Fibroblast of skin of abdomen (primary cell): ENCODE results near the gene NDUFB3.
"Not testable (repeated sequence)": the region's sequence is repeated elsewhere in the genome, so short reads cannot be mapped to it uniquely, and the experiment has no call there.

Source experiments
- DNase-seq: peaks from one replicate; pipeline ENCODE4 v3.0.0-alpha.2; 2013

The NDUFB3 gene

DNA sequence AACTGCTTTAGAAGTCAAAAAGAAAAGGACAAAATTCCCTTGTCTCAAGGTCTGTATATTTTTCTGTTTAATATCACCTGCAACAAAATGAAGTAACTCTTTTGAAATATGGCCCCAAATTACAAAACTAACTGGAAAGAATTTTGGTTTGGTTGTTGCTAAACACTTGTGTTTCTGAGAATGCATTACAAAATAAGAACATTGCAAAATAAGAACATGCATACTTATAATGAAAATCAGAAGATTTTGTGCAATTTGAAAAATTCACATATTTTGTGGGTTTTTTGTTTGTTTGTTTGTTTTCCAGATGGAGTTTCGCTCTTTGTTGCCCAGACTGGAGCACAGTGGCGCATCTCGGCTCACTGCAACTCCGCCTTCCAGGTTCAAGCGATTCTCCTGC lies 21.8 kb downstream of the NDUFB3 start:
- DNase-seq: no peak

DNA sequence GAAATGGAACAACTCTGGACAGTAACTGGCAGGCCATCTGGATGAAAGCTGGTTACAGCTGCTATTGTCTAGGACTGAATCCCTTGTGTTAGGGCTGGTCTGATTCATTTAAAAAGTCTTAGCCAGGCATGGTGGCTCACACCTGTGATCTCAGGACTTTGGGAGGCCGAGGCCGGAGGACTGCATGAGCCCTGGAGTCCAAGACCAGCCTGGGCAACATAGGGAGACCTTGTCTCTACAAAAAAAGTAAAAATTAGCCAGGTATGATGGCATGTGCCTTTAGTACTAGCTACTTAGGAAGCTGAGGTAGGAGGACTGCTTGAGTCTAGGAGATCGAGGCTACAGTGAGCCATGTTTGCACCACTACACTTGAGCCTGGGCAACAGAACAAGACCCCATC lies 28.7 kb downstream of the NDUFB3 start:
- no peak for DNase-seq

DNA sequence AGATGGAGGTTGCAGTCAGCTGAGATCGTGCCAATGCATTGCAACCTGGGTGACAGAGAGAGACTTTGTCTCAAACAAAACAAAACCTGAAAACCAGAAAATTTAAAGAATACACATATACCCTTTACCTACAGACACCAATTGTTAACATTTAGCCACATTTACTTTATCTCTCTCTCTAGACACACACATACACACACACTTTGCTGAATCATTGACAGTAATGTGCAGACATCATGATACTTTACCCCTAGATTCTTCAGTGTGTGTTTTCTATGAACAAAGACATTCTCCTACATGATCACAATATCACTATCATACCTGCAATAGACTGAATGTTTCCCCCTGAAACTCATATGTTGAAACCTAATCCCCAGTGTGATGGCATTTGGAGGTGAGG lies 34.0 kb downstream of the NDUFB3 start:
- DNase-seq: no peak

DNA sequence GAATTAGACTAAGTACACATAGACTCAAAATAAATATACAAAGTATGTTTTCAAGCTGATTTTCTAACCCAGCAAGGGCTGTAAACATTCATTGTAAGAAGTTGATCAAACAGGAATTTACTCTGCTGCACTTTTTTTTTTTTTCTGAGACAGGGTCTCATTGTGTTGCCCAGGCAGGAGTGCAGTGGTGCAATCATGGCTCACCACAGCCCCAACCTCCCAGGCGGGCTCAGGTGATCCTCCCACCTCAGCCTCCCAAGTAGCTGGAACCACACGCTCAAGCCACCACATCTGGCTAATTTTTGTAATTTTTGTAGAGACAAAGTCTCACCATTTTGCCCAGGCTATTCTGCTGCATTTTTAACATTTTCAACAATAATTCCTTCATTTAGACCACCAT lies 35.8 kb downstream of the NDUFB3 start:
- no peak for DNase-seq

DNA sequence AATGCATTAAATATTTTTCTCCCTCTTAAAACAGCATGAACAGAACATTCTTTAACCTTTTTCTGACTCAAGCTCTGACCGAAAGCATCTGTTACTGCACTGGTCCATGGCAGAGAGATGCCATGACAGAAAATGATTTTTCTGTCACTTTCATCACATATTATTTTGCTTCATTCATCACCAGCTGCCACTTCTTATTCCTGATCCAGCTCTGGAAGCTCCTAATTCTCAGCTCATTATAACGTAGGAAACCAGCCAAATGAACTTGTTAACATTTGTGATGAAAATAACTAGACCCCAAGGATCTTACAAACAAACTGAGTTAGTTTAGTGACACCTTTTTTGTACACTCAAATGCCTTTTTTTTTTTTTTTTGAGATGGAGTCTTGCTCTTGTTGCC lies 36.5 kb downstream of the NDUFB3 start:
- DNase-seq: no peak

DNA sequence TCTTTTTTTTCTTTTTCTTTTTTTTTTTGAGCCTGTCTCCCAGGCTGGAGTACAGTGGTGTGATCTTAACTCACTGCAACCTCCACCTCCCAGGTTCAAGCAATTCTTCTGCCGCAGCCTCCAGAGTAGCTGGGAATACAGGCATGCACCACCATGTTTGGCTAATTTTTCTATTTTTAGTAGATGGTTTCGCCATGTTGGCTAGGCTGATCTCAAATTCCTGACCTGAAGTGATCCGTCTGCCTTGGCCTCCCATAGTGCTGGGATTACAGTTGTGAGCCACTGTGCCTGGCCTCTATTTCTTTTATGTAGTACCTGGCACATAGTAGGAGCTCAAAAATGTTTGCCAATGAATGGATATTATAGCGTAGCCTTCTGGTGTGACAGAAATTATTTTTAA lies 37.4 kb downstream of the NDUFB3 start:
- DNase-seq: no peak

DNA sequence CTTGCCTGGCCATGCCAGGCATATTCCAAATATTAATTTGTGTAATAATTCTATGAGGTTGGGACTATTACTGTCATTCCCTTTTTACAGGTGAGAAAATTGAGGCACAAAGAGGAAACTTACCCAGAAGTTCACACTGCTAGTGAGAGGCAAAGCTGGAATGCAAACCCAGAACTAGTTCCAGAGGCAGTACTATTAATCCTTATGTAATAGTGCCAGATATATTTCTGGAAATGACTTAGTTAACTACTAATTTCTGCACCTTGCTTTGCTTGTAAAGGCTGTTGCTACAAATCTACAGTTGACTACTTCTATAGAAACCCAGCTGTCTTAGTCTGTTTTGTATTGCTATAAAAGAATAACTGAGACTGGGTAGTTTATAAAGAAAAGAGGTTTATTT lies 38.8 kb downstream of the NDUFB3 start:
- no peak for DNase-seq

DNA sequence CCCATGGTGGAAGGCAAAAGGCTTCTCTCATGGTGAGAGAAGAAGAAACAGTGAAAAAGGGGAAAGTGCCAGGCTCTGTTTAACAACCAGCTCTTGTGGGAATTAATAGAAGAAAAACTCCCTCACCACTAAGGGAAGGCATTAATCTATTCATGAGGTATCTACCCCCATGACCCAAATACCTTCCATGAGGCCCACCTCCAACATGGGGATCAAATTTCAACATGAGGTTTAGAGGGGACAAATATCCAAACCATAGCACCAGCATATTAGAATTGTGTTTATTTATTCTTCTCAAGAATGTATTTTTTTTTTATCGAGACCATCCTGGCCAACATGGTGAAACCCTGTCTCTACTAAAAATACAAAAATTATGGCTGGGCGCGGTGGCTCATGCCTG lies 39.3 kb downstream of the NDUFB3 start:
- DNase-seq: no peak

DNA sequence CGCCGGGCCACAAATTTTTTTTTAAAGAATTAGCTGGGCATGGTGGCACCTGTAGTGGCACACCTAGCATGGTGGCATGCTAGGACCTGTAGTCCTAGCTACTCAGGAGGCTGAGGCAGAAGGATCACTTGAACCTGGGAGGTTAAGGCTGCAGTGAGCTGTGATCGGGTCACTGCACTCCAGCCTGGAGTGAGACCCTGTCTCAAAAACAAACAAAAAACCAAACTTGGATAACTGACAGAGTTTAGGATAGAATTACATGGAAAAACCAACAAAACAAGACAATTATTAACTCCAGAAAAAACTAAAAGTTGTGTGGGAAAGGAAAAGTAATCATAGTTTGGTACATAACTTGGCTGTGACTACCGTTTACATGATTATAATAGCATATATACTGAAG lies 42.5 kb downstream of the NDUFB3 start:
- no peak for DNase-seq

DNA sequence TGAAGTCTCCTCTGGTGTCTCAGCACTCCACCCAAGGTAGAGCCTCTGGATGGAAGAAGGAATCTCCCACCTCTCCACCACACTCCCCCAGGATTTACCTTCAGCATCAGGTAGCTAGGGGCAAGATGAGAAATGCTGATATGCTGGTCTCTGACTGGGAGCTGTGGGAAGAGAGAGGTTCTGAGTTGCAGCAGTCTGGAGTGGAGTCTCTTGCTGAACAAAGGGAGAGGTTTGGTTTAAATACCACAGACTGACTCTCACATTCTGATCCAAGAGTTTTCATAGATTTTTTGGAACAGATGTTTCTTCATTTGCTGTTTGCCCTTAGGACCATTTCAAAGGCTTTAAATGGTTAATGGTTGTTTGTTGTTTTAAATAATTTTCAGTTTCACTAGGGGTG lies 43.0 kb downstream of the NDUFB3 start:
- DNase-seq: no peak

DNA sequence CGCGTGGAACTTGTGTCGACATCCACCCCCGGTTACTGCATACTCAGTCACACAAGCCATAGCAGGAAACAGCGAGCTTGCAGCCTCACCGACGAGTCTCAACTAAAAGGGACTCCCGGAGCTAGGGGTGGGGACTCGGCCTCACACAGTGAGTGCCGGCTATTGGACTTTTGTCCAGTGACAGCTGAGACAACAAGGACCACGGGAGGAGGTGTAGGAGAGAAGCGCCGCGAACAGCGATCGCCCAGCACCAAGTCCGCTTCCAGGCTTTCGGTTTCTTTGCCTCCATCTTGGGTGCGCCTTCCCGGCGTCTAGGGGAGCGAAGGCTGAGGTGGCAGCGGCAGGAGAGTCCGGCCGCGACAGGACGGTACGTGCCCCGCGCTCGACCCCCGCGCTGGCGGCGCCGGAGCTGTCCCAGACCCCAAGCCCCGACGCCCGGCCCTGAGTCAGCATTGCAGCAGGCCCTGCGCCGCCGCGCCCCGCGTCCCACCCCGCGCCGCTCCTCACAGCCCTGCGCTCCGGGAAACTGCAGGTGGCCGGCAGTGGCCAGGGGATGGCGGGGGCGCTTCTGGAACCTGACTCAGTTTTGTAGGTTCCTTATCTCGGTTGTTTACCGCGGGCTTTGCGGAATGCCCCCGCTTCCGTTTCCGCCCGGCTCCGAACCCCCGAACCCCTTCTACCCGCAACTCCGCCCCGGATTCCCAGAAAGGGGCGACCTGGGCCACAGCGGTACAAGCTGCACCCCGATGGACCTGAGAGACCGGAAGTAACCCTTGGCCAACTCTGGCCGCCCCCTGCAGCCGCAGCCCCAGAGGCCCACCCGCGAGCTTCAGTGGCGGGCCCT lies 44.5 kb downstream of the NDUFB3 start, which contains the start of gene CFLAR:
CFLAR (plus strand) TSS at position 50 of the 844 bp plus-strand sequence. CDS start 13,702 bp downstream, outside the sequence.
- peak; percentile 62 for DNase-seq

DNA sequence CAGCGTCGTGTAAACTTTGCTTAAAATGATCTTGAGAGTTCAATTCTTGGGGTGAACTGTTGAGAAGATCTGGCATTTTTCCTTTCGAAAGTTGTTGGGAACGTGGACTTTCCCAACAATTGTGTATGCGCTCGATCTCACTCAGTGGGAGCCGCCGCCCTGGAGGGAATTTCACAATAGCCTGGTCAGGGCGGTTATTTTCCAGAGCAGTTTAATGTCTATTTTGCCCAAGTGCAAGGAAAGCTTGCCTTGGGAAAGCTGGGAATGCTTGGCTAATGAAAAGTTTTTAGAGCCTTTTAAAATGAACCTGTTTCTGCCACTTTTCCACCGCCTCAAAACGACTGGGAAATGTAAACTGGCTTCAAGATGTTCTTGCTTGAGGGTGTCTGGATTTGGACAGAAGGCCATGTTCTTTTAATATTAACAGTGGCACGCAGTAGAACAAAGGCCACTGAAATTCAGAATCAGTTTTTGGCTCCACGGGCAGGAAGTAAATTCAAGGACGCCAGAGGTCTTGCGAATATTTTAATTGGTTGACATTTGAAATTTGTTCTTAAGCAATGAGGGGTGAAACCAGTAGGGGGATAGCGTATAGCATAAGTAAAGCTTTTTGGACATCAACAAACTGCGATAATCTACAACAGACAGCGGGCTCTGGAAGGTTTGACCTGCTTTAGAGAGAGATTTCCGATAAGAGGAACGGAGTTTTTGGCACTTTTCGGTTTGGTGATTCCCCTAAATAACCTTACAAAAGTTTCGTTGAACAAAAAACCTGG lies 45.3 kb downstream of the NDUFB3 start:
- peak; percentile 84 for DNase-seq

DNA sequence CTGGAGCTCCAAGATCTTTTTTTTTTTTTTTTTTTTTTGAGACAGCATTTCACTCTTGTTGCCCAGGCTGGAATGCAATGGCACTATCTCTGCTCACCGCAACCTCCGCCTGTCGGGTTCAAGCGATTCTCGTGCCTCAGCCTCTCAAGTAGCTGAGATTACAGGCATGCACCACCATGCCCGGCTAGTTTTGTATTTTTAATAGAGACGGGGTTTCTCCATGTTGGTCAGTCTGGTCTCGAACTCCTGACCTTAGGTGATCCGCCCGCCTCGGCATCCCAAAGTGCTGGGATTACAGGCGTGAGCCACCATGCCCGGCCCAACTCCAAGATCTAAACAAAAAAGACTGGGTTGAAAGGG lies 45.9 kb downstream of the NDUFB3 start:
- DNase-seq: not testable (repeated sequence)

DNA sequence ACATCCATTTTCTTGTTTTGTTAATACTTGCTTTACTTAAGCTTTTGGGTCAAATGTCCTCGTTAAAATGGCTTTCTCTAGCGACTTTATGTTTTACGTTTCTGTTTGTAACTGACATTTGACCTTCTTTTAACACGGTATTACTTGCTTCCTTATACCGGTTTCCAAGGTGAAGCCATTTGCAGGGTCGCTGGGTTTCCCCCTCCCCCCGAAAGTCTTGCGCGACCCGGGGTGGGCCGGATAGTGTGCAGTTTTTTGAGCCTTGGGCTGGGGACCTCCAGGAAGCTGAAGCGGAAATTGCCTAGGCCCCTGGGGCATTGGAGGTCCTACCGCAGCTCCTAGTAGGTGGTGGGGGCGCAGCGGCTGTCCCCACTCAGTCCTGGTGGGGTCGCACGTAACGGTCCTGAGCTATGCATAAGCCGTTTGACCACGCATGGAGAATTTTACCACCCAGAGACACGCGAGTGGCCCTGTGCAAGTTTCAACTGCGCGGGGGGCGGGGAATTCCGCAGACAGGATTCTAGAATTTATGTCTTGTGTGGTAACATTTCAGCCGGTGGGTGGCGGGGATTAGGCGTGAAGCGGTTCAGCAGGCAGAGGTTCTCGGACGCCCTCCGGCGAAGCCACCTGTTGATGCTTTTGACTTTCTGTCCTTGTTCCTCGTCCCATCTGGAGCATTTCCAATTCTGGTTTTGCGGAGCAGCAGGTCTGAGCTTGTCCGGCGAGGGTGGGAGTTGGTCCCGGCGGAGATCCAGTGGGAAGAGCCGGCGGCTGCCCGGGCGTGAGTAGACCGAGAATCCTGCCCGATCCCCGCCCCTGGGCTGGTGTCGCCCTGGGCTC lies 46.5 kb downstream of the NDUFB3 start:
- peak; percentile 79 for DNase-seq

DNA sequence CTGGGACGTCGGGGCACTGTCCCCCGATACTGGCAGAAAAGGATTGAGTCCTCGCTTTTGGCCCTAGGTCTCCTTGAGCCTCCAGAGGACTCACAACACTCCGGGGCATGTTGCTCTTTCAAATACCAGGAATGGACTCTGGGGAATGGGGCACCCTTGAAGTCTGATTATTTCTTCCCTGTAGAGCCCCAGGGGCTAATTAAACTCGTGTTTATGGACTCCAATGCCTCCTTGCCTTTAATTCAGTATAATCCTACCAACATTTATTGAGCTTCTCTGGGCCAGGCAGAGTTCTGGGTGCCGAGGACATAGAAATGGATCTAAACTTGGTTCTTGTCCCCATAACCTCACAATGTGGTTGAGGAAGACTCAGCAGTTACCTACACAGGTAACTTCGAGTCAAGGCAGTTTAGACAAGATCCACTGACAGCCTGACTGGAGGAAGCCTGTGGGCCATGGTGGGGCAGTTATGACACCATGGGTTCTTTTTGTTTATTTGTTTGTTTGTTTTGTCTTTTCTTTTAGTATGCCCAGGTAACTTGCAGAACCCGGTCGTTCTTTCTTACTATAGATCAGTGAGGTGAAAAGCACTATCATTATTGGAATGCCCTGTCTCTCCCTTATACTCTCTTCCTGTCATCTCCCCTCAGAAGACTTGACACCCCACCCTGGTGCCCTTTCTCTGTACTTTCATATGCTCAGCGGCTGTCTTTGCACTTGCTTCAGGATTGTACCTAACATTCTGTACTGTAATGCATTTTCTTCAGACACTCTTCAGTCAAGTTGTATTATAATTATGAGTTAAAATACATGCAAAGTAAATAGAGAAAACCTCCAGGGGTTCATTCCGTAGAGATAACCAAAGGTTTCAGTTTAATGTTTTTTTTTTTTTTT lies 47.4 kb downstream of the NDUFB3 start:
- DNase-seq: peak; percentile 51

DNA sequence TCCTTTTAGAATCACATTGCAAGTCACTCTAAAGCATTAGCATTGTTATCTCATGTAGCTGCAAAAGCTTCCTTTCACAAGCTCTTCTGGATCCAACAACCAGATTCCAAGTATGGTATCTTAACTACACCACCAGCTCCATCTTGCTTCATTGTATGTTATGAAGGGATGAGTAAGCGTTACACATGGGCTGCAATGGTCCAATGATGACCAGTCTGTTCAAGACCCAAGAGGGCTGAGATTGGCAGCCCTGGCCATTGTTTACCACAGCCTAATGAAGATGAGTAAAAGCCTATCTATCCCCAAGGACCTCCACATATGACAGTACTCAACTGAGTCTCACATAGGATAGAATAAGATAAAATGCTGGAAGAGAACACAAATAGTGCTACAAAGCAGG lies 50.5 kb downstream of the NDUFB3 start:
- no peak for DNase-seq

DNA sequence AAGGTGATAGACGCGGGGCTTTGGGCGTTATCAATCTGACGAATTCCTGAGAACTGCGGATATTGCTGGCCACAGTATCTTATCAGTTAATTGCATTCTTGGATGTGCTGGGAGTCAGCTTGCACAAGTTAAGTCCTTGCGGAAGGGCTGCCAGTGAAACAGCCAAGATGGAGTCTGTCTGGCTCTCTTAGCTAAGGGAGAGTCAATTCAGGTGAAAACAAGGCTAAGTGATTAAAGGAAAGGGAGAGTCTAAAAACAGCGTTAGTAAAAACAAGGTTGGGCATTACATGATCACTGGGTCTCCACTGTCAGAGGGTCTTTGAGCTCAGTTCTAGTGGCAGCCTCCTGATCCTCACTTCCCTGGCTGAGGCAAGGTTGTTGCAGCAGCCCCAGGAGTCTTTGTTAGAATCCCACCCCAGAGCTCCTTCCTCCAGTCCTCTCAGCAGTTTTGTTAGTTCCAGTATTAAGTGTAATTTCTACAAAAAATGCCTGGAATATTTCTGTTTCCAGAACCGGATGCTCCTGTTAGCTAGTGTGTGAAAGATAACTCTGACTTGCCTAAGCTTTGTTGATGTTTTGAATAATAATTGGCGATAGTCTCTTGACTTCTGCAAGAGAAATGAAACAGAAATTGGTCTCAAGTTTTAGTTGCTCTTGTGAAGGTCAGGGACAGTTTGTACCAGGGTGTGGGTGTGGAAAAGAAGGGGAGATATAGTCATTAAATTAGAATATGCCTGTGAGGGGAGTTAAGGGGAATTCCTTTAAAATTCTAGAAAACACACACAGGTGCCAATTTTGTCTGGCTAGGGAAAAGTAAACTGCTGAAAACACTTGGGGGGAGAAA lies 54.7 kb downstream of the NDUFB3 start:
- DNase-seq: peak; percentile 51

DNA sequence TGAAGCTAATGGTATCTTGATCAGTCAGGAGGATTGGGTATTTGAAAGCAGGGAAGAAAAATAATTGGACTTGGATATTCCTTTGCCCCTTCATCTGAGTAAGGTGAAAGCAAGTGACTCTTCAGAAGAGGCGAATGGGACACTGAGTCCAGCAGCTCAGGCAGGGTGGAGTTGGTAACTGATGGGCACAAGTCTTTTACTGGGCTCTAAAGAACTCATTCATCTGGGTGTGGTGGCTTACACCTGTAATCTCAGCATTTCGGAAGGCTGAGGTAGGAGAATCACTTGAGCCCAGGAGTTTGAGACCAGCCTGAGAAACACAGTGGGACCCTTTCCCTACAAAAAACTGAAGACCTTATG lies 55.3 kb downstream of the NDUFB3 start:
- DNase-seq: no peak

DNA sequence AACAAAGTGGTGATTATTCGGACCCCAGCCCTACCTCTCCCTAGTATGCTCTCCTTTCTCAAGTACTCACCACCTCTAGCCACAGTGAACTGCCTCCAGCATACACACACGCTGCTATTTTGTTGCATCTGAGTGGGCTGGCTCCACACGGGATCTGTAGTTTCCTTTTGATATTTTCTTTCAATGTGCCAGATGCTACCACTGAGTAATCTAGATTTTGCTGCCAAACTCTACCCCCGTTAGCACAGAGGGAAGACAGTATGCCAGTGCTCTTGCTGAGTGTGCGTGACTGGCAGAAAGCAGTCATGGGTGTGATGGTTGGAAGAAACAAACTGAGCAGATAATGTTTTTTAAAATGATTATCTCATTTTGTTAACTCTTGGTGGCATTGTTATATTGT lies 55.8 kb downstream of the NDUFB3 start:
- peak; percentile 38 for DNase-seq

DNA sequence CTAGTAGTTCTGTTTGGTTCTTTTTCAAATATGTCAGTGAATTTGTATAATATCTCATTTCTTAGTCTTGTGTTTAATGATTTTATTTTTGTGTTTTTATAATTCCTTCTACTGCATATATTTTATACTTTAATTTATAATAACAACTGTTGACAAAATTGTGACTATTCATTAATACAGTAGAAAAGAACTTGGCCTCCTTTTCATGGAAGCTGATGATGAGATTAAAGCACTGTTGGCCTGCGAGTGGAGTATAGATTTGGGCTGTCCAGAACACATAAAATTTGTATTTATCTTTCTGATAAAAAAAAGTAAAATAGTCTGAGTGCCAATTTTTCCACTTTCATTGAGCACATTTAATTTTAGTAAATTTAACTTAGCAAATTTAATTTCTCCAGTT lies 56.2 kb downstream of the NDUFB3 start:
- DNase-seq: no peak

DNA sequence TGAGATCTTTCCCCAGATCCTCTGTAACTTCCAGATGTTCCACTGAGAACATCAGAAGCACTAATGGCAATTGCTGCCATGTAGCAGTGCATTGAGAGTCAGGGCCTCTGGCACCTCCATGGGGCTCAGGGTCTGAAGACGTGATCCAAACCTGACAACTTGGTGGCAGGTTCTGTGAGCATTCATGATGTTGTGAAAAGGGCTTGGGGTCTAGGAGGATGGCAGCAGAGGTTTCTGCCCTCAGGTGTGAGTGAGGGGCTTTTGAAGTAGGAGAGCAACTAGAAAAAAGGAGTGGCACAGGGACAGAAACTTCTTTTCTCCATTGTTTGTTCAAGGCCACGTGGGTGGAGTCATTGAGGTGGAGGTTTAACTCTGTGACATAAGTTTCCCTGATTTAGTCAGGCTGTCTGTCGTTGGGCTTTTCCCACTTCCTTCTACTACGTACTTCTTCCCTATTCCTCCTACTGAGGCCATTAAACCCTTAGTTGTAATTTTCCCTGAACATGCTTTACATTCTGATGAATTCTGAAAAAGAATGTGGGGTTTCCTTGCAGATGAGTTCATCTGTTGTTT lies 57.2 kb downstream of the NDUFB3 start:
- peak; percentile 83 for DNase-seq
